GM12878 (cell line): ENCODE measurements around the gene C16orf86. TPM values are rescaled to one million over a fixed set of nuclear protein-coding genes. Genes with fewer than 3 reads are reported as not detected.

Experiments used
- BCLAF1 ChIP-seq: fragments of 450-650 bp; IDR thresholded peaks from 2 replicates; pipeline ENCODE4 v1.6.1; 2017; ENCODE audit warnings: antibody characterized with exemption, mild to moderate bottlenecking, moderate library complexity
- BHLHE40 ChIP-seq, 2 experiments: fragments of 450-650 bp in 1 of 2; IDR thresholded peaks; 2 replicates each; pipeline ENCODE4 v1.6.1; 2011 to 2017; ENCODE audit warnings: low read depth in 2 of 2, borderline replicate concordance in 1 of 2, improper control_type of control experiment in 1 of 2, low read length in 1 of 2, mild to moderate bottlenecking in 1 of 2
- HCFC1 ChIP-seq: fragments of 150-350 bp; IDR thresholded peaks from 2 replicates; pipeline ENCODE4 v1.6.1; 2014; ENCODE audit warnings: low read length
- HDGF ChIP-seq: fragments of 450-650 bp; IDR thresholded peaks from 2 replicates; pipeline ENCODE4 v1.6.1; 2016; ENCODE audit warnings: antibody characterized with exemption
- IKZF1 ChIP-seq: fragments of 450-650 bp; conservative IDR thresholded peaks from 2 replicates; pipeline ENCODE4 v1.6.1; 2017; ENCODE audit warnings: antibody characterized with exemption, mild to moderate bottlenecking
- MTA3 ChIP-seq: IDR thresholded peaks from 2 replicates; pipeline ENCODE4 v1.6.1; 2012; ENCODE audit warnings: low read length, inconsistent platforms, borderline replicate concordance
- MXI1 ChIP-seq: fragments of 150-350 bp; IDR thresholded peaks from 2 replicates; pipeline ENCODE4 v1.6.1; 2011; ENCODE audit warnings: low read depth, mild to moderate bottlenecking, inconsistent platforms, low read length, improper control_type of control experiment
- NRF1 ChIP-seq: conservative IDR thresholded peaks from 2 replicates; pipeline ENCODE4 v1.6.1; 2011; ENCODE audit warnings: mild to moderate bottlenecking, low read depth, low read length, improper control_type of control experiment
- PBX3 ChIP-seq: IDR thresholded peaks from 2 replicates; pipeline ENCODE4 v1.6.1; 2011; ENCODE audit warnings: mild to moderate bottlenecking, low read depth, low read length, moderate library complexity; ENCODE audit not compliant: insufficient replicate concordance
- POLR2AphosphoS2 ChIP-seq: IDR thresholded peaks from 2 replicates; pipeline ENCODE4 v1.6.1; 2011; ENCODE audit warnings: low read depth, mild to moderate bottlenecking, low read length, improper control_type of control experiment, moderate library complexity
- ZNF622 ChIP-seq: fragments of 450-650 bp; IDR thresholded peaks from 2 replicates; pipeline ENCODE4 v1.6.1; 2017; ENCODE audit warnings: mild to moderate bottlenecking, inconsistent platforms
- polyA plus RNA-seq, 11 experiments: library from polyadenylated mRNA; depleted of rRNA in 4 of 11; unstranded in 6 of 11; stranded (reverse) in 5 of 11; fragments of >200 nt; fragmentation: Nextera tagmentation in 4 of 11; fragmentation: Illumina TruSeq in 1 of 11; extraction: Ambion mirVana in 4 of 11; extraction: Trizol in 1 of 11; gene quantifications; 1 replicate in 1 of 11; 2 replicates in 10 of 11; pipeline versions ENCODE4 v1.2.1 to v1.2.3, GENCODE V29; 2011 to 2016; ENCODE audit warnings: inconsistent platforms in 2 of 11, missing spikeins in 2 of 11, low read depth in 1 of 11
- total RNA-seq, 4 experiments: library from RNA; depleted of rRNA in 3 of 4; stranded (reverse); fragments of >200 nt in 3 of 4; fragmentation: Illumina TruSeq in 1 of 4; extraction: Trizol in 1 of 4; gene quantifications; 2 replicates each; pipeline versions ENCODE4 v1.2.1 to v1.2.3, GENCODE V29; 2013 to 2021
- TF ChIP-seq, protein P1 (sequence below): fragments of 450-650 bp; IDR thresholded peaks from 2 replicates; pipeline ENCODE4 v1.6.1; 2017; ENCODE audit warnings: low read depth, mild to moderate bottlenecking, moderate library complexity
- TF ChIP-seq, protein P2 (sequence below): fragments of 450-650 bp; formaldehyde crosslinking; IDR thresholded peaks from 2 replicates; pipeline ENCODE4 v1.4.0; 2022; ENCODE audit warnings: mild to moderate bottlenecking, moderate library complexity
- TF ChIP-seq, protein P3 (sequence below): fragments of 450-650 bp; IDR thresholded peaks from 2 replicates; pipeline ENCODE4 v1.6.1; 2018; ENCODE audit warnings: borderline replicate concordance, mild to moderate bottlenecking; ENCODE audit not compliant: partially characterized antibody

Gene C16orf86
- total and polyA plus RNA-seq, 10 of the 15 experiments (the other 5 are each of a cell fraction or from before 2014, with no cell fraction given), result 0.11 to 3.3 (median 1.6) TPM

DNA sequence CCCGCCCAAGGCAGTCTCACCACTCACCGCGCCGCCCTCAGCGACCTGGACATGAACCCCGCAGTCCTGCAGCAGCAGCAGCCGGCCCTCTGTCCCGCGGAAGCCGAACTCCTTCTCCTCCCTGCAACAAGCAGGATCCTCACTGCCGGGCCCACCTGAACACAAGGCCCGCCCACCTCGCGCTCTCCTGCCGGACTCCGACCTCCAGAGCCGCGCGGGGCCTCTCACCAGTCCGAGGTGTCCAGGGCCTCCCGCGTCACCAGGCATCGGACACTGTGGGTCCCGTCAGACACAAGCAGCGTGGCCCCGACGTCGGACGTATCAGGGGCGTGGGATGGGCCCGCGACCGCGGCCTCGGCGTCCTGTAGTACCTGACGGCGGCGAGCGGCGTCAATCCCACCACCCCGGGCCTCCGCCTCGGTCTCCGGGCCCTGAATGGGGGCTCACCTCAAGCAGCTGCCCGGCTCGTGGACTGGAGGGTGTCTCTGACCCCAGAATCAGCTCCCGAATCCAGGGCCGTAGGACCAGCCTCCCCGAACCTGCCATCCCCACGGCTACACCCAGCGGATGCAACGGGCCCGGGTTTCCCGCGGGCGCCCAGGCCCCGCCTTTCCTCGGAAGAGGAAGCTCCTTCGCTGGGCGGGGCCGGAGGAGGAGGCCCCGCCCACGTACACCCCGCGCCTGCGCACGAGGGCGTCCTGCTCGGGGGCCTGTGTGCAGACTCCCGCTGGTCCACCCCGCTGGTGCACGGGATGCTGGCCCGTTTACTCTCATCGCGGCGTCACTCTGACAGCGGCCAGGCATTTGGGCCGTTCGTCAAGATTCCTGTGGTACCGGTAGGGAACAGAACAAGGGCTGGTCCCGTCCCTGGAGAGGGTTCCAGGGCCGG, 6.7 kb upstream of the C16orf86 start, which contains the start of gene ACD (continued):
- TF ChIP-seq ZNF622 (no peak), HCFC1 (no peak; the same call in 1 of the 2 replicates), PBX3 (no peak), POLR2AphosphoS2 (0 out of 2 replicates have a peak, but pooled peaks have one; percentile 77), MTA3 (no peak), BHLHE40 (IDR thresholded peaks at IDR 0.05; ENCODE audit: borderline replicate concordance in 1 of 2, low read depth in 2 of 2, low read length in 1 of 2) (peak in 1 of 2 experiments; percentile 4; a peak in 2 of 4 replicates), IKZF1 (peak; percentile 59), MXI1 (peak; percentile 52), BCLAF1 (no peak), HDGF (no peak), NRF1 (peak; percentile 96)
- TF ChIP-seq, protein P1, sequence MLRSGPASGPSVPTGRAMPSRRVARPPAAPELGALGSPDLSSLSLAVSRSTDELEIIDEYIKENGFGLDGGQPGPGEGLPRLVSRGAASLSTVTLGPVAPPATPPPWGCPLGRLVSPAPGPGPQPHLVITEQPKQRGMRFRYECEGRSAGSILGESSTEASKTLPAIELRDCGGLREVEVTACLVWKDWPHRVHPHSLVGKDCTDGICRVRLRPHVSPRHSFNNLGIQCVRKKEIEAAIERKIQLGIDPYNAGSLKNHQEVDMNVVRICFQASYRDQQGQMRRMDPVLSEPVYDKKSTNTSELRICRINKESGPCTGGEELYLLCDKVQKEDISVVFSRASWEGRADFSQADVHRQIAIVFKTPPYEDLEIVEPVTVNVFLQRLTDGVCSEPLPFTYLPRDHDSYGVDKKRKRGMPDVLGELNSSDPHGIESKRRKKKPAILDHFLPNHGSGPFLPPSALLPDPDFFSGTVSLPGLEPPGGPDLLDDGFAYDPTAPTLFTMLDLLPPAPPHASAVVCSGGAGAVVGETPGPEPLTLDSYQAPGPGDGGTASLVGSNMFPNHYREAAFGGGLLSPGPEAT, result no peak
- TF ChIP-seq, protein P2, sequence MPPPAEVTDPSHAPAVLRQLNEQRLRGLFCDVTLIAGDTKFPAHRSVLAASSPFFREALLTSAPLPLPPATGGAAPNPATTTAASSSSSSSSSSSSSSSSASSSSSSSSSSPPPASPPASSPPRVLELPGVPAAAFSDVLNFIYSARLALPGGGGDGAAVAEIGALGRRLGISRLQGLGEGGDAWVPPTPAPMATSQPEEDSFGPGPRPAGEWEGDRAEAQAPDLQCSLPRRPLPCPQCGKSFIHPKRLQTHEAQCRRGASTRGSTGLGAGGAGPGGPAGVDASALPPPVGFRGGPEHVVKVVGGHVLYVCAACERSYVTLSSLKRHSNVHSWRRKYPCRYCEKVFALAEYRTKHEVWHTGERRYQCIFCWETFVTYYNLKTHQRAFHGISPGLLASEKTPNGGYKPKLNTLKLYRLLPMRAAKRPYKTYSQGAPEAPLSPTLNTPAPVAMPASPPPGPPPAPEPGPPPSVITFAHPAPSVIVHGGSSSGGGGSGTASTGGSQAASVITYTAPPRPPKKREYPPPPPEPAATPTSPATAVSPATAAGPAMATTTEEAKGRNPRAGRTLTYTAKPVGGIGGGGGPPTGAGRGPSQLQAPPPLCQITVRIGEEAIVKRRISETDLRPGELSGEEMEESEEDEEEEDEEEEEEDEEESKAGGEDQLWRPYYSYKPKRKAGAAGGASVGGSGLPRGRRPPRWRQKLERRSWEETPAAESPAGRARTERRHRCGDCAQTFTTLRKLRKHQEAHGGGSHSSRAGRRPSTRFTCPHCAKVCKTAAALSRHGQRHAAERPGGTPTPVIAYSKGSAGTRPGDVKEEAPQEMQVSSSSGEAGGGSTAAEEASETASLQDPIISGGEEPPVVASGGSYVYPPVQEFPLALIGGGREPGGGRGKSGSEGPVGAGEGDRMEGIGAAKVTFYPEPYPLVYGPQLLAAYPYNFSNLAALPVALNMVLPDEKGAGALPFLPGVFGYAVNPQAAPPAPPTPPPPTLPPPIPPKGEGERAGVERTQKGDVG (CRISPR knock-in tag), result no peak
- TF ChIP-seq, protein P3, sequence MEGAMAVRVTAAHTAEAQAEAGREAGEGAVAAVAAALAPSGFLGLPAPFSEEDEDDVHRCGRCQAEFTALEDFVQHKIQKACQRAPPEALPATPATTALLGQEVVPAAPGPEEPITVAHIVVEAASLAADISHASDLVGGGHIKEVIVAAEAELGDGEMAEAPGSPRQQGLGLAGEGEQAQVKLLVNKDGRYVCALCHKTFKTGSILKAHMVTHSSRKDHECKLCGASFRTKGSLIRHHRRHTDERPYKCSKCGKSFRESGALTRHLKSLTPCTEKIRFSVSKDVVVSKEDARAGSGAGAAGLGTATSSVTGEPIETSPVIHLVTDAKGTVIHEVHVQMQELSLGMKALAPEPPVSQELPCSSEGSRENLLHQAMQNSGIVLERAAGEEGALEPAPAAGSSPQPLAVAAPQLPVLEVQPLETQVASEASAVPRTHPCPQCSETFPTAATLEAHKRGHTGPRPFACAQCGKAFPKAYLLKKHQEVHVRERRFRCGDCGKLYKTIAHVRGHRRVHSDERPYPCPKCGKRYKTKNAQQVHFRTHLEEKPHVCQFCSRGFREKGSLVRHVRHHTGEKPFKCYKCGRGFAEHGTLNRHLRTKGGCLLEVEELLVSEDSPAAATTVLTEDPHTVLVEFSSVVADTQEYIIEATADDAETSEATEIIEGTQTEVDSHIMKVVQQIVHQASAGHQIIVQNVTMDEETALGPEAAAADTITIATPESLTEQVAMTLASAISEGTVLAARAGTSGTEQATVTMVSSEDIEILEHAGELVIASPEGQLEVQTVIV, result no peak
